ENCODE data around the gene FTL. TPM values are rescaled to one million over a fixed set of nuclear protein-coding genes. Genes with fewer than 3 reads are reported as not detected.

Gene FTL
- total RNA-seq, 1 experiment from 2014 or later: 1,245 TPM

DNA sequence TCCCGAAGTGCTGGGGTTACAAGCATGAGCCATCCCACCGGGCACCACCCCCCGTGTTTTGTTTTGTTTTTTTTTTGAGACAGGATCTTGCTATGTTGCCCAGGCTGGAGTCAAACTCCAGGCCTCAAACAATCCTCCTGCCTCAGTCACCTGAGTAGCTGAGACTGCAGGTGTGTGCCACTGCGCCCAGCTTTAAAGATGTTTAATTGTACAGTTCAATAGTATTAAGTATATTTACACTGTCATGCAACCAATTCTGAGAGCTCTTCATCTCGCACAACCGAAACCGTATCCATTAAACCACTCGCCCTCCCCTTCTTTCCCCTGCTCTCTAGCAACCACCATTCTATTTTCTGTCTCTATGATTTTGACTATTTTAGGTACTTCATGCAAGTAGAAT, 49.4 kb upstream of the FTL start:
- H3K56ac ChIP-seq (ENCODE audit: insufficient read length, low read depth, low read length): no peak overlapping the region
- no peak overlapping the region for H3K4me2 ChIP-seq (ENCODE audit: insufficient read depth, insufficient read length, low read length)
- WGBS (ENCODE audit: extremely low coverage, insufficient read length, low lambda C conversion rate): 100% methylated on average over 2 of the region's 8 CpGs
- H3K4me1 Mint-ChIP-seq: 0 out of 4 replicates have a peak, but pooled peaks cover 0 to 2% of the 10 kb centered on the region in 2 experiments
- no peaks in the 10 kb centered on the region for H3K27me3 Mint-ChIP-seq (ENCODE audit: low read depth)
- H3K9me3 Mint-ChIP-seq: no peaks in the 10 kb centered on the region
- H3K27me3 ChIP-seq (ENCODE audit: insufficient read depth, low read length): no peaks in the 10 kb centered on the region
- H3K27ac Mint-ChIP-seq: no peak overlapping the region
- no peak overlapping the region for H4K5ac ChIP-seq (ENCODE audit: insufficient read length, low read depth, low read length)
- no peak for DNase-seq
- no peaks in the 10 kb centered on the region for H4K20me1 ChIP-seq (ENCODE audit: control insufficient read depth, insufficient read depth, insufficient read length)
- H3K14ac ChIP-seq (ENCODE audit: insufficient read depth, low read length): no peak overlapping the region
- H2BK120ac ChIP-seq (ENCODE audit: low read depth, low read length, poor library complexity, severe bottlenecking): no peak overlapping the region
- H3K23me2 ChIP-seq (ENCODE audit: insufficient read length, low read depth, low read length, poor library complexity, severe bottlenecking): no peaks in the 10 kb centered on the region
- TF ChIP-seq, protein P1, sequence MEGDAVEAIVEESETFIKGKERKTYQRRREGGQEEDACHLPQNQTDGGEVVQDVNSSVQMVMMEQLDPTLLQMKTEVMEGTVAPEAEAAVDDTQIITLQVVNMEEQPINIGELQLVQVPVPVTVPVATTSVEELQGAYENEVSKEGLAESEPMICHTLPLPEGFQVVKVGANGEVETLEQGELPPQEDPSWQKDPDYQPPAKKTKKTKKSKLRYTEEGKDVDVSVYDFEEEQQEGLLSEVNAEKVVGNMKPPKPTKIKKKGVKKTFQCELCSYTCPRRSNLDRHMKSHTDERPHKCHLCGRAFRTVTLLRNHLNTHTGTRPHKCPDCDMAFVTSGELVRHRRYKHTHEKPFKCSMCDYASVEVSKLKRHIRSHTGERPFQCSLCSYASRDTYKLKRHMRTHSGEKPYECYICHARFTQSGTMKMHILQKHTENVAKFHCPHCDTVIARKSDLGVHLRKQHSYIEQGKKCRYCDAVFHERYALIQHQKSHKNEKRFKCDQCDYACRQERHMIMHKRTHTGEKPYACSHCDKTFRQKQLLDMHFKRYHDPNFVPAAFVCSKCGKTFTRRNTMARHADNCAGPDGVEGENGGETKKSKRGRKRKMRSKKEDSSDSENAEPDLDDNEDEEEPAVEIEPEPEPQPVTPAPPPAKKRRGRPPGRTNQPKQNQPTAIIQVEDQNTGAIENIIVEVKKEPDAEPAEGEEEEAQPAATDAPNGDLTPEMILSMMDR (conservative IDR thresholded peaks at IDR 0.05): no peak
- no peak overlapping the region for H3K4me3 Mint-ChIP-seq
- H3K27ac ChIP-seq (ENCODE audit: insufficient read length, low read depth, low read length): no peak overlapping the region
- H3K18ac ChIP-seq (ENCODE audit: insufficient read length, low read depth, low read length): no peak overlapping the region
- no peak overlapping the region for H2BK20ac ChIP-seq (ENCODE audit: low read depth, low read length, poor library complexity, severe bottlenecking)
- no peak overlapping the region for H2AK5ac ChIP-seq (ENCODE audit: insufficient read length, low read length)
- no peak overlapping the region for H2BK12ac ChIP-seq (ENCODE audit: insufficient read length, low read depth, low read length)
- H3K79me1 ChIP-seq (ENCODE audit: insufficient read depth, low read depth, low read length, poor library complexity, severe bottlenecking): no peaks in the 10 kb centered on the region
- no peak overlapping the region for H4K8ac ChIP-seq (replicated peaks; ENCODE audit: insufficient read length, low read depth, low read length)
- no peak overlapping the region for H2AFZ ChIP-seq (ENCODE audit: low read length)
- H2BK15ac ChIP-seq (ENCODE audit: low read depth, low read length): no peak overlapping the region
- peaks cover 31 to 59% (median 56%) of the 10 kb centered on the region in 3 experiments for H3K36me3 Mint-ChIP-seq (ENCODE audit: insufficient read depth in 1 of 3, low read depth in 3 of 3)
- no peak overlapping the region for H3K9ac ChIP-seq (ENCODE audit: extremely low read depth, insufficient read length, low read length)
- no peaks in the 10 kb centered on the region for H3K79me2 ChIP-seq (ENCODE audit: insufficient read depth, low read length)
- H3K4me1 ChIP-seq (ENCODE audit: insufficient read depth, low read length): no peaks in the 10 kb centered on the region
- H3T11ph ChIP-seq (ENCODE audit: low read length): no peak overlapping the region
- H2BK5ac ChIP-seq (ENCODE audit: insufficient read length, low read length): no peak overlapping the region
- no peak overlapping the region for H3K23ac ChIP-seq (ENCODE audit: insufficient read length, low read depth, low read length)
- no peaks in the 10 kb centered on the region for H3K9me3 ChIP-seq (ENCODE audit: control insufficient read depth, low read depth, low read length)
- H4K91ac ChIP-seq (ENCODE audit: insufficient read length, low read depth, low read length): no peak overlapping the region
- H3K4ac ChIP-seq (ENCODE audit: low read depth, low read length): no peak overlapping the region

Data from H9 (cell line).